ENCODE results near the gene PCDHA10.

DNA sequence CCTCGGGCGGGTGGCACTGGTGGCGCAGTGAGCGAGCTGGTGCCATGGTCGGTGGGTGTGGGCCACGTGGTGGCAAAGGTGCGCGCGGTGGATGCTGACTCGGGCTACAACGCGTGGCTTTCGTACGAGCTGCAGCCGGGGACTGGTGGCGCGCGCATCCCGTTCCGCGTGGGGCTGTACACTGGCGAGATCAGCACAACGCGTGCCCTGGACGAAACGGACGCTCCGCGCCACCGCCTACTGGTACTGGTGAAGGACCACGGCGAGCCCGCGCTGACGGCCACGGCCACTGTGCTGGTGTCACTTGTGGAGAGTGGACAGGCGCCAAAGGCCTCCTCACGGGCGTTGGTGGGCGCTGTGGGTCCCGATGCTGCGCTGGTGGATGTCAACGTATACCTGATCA, 46.8 kb upstream of the PCDHA10 start:
- TF ChIP-seq CTCF (IDR thresholded peaks at IDR 0.05), result no peak
- no peak for TF ChIP-seq ATF3 (CRISPR knock-in tag; conservative IDR thresholded peaks at IDR 0.05)
- TF ChIP-seq, protein P1, sequence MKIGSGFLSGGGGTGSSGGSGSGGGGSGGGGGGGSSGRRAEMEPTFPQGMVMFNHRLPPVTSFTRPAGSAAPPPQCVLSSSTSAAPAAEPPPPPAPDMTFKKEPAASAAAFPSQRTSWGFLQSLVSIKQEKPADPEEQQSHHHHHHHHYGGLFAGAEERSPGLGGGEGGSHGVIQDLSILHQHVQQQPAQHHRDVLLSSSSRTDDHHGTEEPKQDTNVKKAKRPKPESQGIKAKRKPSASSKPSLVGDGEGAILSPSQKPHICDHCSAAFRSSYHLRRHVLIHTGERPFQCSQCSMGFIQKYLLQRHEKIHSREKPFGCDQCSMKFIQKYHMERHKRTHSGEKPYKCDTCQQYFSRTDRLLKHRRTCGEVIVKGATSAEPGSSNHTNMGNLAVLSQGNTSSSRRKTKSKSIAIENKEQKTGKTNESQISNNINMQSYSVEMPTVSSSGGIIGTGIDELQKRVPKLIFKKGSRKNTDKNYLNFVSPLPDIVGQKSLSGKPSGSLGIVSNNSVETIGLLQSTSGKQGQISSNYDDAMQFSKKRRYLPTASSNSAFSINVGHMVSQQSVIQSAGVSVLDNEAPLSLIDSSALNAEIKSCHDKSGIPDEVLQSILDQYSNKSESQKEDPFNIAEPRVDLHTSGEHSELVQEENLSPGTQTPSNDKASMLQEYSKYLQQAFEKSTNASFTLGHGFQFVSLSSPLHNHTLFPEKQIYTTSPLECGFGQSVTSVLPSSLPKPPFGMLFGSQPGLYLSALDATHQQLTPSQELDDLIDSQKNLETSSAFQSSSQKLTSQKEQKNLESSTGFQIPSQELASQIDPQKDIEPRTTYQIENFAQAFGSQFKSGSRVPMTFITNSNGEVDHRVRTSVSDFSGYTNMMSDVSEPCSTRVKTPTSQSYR (CRISPR knock-in tag; IDR thresholded peaks at IDR 0.05), result no peak
- TF ChIP-seq, protein P2, sequence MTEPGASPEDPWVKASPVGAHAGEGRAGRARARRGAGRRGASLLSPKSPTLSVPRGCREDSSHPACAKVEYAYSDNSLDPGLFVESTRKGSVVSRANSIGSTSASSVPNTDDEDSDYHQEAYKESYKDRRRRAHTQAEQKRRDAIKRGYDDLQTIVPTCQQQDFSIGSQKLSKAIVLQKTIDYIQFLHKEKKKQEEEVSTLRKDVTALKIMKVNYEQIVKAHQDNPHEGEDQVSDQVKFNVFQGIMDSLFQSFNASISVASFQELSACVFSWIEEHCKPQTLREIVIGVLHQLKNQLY (CRISPR knock-in tag; IDR thresholded peaks at IDR 0.05), result no peak
- TF ChIP-seq, protein P3, sequence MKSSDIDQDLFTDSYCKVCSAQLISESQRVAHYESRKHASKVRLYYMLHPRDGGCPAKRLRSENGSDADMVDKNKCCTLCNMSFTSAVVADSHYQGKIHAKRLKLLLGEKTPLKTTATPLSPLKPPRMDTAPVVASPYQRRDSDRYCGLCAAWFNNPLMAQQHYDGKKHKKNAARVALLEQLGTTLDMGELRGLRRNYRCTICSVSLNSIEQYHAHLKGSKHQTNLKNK (CRISPR knock-in tag; IDR thresholded peaks at IDR 0.05), result no peak
- no peak for TF ChIP-seq ZNF138 (CRISPR knock-in tag; conservative IDR thresholded peaks at IDR 0.05)
- no peak for TF ChIP-seq NR3C1 (CRISPR knock-in tag; conservative IDR thresholded peaks at IDR 0.05; ENCODE audit: low read depth)
- TF ChIP-seq, protein P4, sequence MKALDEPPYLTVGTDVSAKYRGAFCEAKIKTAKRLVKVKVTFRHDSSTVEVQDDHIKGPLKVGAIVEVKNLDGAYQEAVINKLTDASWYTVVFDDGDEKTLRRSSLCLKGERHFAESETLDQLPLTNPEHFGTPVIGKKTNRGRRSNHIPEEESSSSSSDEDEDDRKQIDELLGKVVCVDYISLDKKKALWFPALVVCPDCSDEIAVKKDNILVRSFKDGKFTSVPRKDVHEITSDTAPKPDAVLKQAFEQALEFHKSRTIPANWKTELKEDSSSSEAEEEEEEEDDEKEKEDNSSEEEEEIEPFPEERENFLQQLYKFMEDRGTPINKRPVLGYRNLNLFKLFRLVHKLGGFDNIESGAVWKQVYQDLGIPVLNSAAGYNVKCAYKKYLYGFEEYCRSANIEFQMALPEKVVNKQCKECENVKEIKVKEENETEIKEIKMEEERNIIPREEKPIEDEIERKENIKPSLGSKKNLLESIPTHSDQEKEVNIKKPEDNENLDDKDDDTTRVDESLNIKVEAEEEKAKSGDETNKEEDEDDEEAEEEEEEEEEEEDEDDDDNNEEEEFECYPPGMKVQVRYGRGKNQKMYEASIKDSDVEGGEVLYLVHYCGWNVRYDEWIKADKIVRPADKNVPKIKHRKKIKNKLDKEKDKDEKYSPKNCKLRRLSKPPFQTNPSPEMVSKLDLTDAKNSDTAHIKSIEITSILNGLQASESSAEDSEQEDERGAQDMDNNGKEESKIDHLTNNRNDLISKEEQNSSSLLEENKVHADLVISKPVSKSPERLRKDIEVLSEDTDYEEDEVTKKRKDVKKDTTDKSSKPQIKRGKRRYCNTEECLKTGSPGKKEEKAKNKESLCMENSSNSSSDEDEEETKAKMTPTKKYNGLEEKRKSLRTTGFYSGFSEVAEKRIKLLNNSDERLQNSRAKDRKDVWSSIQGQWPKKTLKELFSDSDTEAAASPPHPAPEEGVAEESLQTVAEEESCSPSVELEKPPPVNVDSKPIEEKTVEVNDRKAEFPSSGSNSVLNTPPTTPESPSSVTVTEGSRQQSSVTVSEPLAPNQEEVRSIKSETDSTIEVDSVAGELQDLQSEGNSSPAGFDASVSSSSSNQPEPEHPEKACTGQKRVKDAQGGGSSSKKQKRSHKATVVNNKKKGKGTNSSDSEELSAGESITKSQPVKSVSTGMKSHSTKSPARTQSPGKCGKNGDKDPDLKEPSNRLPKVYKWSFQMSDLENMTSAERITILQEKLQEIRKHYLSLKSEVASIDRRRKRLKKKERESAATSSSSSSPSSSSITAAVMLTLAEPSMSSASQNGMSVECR (CRISPR knock-in tag; IDR thresholded peaks at IDR 0.05; ENCODE audit: borderline replicate concordance), result no peak
- no peak for TF ChIP-seq ZNF425 (CRISPR knock-in tag; conservative IDR thresholded peaks at IDR 0.05)
- TF ChIP-seq, protein P5, sequence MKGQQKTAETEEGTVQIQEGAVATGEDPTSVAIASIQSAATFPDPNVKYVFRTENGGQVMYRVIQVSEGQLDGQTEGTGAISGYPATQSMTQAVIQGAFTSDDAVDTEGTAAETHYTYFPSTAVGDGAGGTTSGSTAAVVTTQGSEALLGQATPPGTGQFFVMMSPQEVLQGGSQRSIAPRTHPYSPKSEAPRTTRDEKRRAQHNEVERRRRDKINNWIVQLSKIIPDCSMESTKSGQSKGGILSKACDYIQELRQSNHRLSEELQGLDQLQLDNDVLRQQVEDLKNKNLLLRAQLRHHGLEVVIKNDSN (CRISPR knock-in tag; IDR thresholded peaks at IDR 0.05), result no peak
- TF ChIP-seq, protein P6, sequence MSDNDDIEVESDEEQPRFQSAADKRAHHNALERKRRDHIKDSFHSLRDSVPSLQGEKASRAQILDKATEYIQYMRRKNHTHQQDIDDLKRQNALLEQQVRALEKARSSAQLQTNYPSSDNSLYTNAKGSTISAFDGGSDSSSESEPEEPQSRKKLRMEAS (CRISPR knock-in tag; IDR thresholded peaks at IDR 0.05), result no peak
- TF ChIP-seq SMAD4 (CRISPR knock-in tag; IDR thresholded peaks at IDR 0.05), result no peak

Measured in WTC11 (cell line).